Measurements from ENCODE around the gene MMP27. TPM values are rescaled to one million over a fixed set of nuclear protein-coding genes. Genes with fewer than 3 reads are reported as not detected.
"Not testable (repeated sequence)": the region's sequence is repeated elsewhere in the genome, so short reads cannot be mapped to it uniquely, and the experiment has no call there.

The MMP27 gene, protein sequence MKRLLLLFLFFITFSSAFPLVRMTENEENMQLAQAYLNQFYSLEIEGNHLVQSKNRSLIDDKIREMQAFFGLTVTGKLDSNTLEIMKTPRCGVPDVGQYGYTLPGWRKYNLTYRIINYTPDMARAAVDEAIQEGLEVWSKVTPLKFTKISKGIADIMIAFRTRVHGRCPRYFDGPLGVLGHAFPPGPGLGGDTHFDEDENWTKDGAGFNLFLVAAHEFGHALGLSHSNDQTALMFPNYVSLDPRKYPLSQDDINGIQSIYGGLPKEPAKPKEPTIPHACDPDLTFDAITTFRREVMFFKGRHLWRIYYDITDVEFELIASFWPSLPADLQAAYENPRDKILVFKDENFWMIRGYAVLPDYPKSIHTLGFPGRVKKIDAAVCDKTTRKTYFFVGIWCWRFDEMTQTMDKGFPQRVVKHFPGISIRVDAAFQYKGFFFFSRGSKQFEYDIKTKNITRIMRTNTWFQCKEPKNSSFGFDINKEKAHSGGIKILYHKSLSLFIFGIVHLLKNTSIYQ
- total RNA-seq (2012; rRNA removed): under 0.01 TPM in 1 of 2 replicates, not detected in the other

DNA sequence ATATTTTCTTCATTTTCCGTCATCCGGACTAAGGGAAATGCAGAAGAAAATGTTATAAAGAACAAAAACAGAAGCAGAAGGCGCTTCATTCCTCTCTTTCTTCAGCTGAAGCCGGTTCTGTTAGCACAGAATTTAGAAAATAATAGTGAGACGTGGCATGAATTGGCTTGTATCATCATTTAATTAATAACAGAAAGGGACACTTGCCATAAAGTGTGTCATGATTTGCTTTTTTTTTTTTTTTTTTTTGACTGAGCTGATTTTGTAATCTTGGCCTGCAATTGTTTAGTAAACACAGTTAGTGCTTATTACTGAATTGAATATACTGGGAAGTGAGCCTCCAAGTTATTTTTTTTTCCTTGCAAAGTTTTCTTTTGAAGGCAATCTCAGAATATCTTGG lies at the start of gene MMP27:
TSS of gene MMP27 (minus strand) at position 144 of the 400 bp plus-strand sequence. CDS start at position 89, 55 bp downstream.
- Histone ChIP-seq H3K9me3 (replicated peaks; ENCODE audit: low read length) (no peaks in the 10 kb centered on the region), H3K27me3 (ENCODE audit: control insufficient read depth, insufficient read depth, low read length) (peaks cover 34% of the 10 kb centered on the region), H3K4me1 (ENCODE audit: control insufficient read depth, insufficient read depth, low read length) (no peaks in the 10 kb centered on the region), H3K4me3 (ENCODE audit: low read length) (no peak within 1 kb of the TSS), H3K9ac (ENCODE audit: low read depth, low read length) (no peak within 1 kb of the TSS), H3K36me3 (ENCODE audit: insufficient read depth, low read length) (no peaks in the 10 kb centered on the region), H3K4me2 (ENCODE audit: low read length) (no peak within 1 kb of the TSS)

DNA sequence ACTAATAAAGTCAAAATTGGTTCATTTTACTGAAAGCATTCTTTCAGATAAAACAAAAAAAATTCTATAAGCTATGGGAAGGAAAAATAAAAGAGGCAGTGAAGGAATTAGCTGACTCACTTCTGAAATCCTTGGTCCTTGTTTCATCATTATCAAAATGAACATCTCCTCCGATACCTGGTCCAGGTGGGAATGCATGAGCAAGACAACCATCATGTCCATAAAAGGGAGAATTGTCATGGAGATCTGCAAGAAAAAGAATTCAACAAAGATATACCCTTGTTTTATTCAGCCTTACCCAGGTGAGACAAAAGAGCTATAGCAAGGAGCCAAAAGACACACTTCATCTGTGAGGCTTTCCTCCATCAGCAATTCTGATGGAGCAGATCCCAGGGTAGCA lies 47.7 kb upstream of the MMP27 start:
- Histone ChIP-seq H3K4me1 (ENCODE audit: control insufficient read depth, insufficient read depth, low read length) (peaks cover 2% of the 10 kb centered on the region), H3K9ac (ENCODE audit: low read depth, low read length) (no peak overlapping the region), H3K36me3 (ENCODE audit: insufficient read depth, low read length) (no peaks in the 10 kb centered on the region), H3K4me3 (ENCODE audit: low read length) (no peak overlapping the region), H3K9me3 (replicated peaks; ENCODE audit: low read length) (no peaks in the 10 kb centered on the region), H3K4me2 (ENCODE audit: low read length) (no peak overlapping the region), H3K27me3 (ENCODE audit: control insufficient read depth, insufficient read depth, low read length) (peaks cover 80% of the 10 kb centered on the region)

GRCh38 chr11:102751673-102752072 lies 46.1 kb upstream of the MMP27 start:
- Histone ChIP-seq H3K36me3 (ENCODE audit: insufficient read depth, low read length) (no peaks in the 10 kb centered on the region), H3K4me1 (ENCODE audit: control insufficient read depth, insufficient read depth, low read length) (no peaks in the 10 kb centered on the region), H3K27me3 (ENCODE audit: control insufficient read depth, insufficient read depth, low read length) (peaks cover 68% of the 10 kb centered on the region), H3K4me3 (ENCODE audit: low read length) (no peak overlapping the region), H3K4me2 (ENCODE audit: low read length) (no peak overlapping the region), H3K9ac (ENCODE audit: low read depth, low read length) (no peak overlapping the region), H3K9me3 (replicated peaks; ENCODE audit: low read length) (no peaks in the 10 kb centered on the region)

- H3K4me3 ChIP-seq (ENCODE audit: low read length): no peak overlapping the region
- no peaks in the 10 kb centered on the region for H3K9me3 ChIP-seq (replicated peaks; ENCODE audit: low read length)
- no peaks in the 10 kb centered on the region for H3K4me1 ChIP-seq (ENCODE audit: control insufficient read depth, insufficient read depth, low read length)
- H3K9ac ChIP-seq (ENCODE audit: low read depth, low read length): no peak overlapping the region
- H3K36me3 ChIP-seq (ENCODE audit: insufficient read depth, low read length): no peaks in the 10 kb centered on the region
- no peak overlapping the region for H3K4me2 ChIP-seq (ENCODE audit: low read length)
- peaks cover 49% of the 10 kb centered on the region for H3K27me3 ChIP-seq (ENCODE audit: control insufficient read depth, insufficient read depth, low read length)
These were observed 43.6 kb upstream of the MMP27 start for GRCh38 chr11:102749101-102749722.

- H3K4me2 ChIP-seq (ENCODE audit: low read length); H3K4me3 ChIP-seq (ENCODE audit: low read length); H3K36me3 ChIP-seq (ENCODE audit: insufficient read depth, low read length): not testable (repeated sequence)
These were observed 41.4 kb upstream of the MMP27 start for GRCh38 chr11:102746746-102747578.

GRCh38 chr11:102734650-102735049 lies 29.1 kb upstream of the MMP27 start:
- Histone ChIP-seq H3K4me3 (ENCODE audit: low read length) (no peak overlapping the region), H3K4me1 (ENCODE audit: control insufficient read depth, insufficient read depth, low read length) (no peaks in the 10 kb centered on the region), H3K27me3 (ENCODE audit: control insufficient read depth, insufficient read depth, low read length) (peaks cover 37% of the 10 kb centered on the region), H3K9me3 (replicated peaks; ENCODE audit: low read length) (no peaks in the 10 kb centered on the region), H3K9ac (ENCODE audit: low read depth, low read length) (no peak overlapping the region), H3K4me2 (ENCODE audit: low read length) (no peak overlapping the region), H3K36me3 (ENCODE audit: insufficient read depth, low read length) (no peaks in the 10 kb centered on the region)

More at GRCh38 chr11:102746746-102747578, 41.4 kb upstream of the MMP27 start:
- H3K9ac ChIP-seq (ENCODE audit: low read depth, low read length); H3K9me3 ChIP-seq (replicated peaks; ENCODE audit: low read length); H3K4me1 ChIP-seq (ENCODE audit: control insufficient read depth, insufficient read depth, low read length): not testable (repeated sequence)
- H3K27me3 ChIP-seq (ENCODE audit: control insufficient read depth, insufficient read depth, low read length): peaks cover 32% of the 10 kb centered on the region

DNA sequence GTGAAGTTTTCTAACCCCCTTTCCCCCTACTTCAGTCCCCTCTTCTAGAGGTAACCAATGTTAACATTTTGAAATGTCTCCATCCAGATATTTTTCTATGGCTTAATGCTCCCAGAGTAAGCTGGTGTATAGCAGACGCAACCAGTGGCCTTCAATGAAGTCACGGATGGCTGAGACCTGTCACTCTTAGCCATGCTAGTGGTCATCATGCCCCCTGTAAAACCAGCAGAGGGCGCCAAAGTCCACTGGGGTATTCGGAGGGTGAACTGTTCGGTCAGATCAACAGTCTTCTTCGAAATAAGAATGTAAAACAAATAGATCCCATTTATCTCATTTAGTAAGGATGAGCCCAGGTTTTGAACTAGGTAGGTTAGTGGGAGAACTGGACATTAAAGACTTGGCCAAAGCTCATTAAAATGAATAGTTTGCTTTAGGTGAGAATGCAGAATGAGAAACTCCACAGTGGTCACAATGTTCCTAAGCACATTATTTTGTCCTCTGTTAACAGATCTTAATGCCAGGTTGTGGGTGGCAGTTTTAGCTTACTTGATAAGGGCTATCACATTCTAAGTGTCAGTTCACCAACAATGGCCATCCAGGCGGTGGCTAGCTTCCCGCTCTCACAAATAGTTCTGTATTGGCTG lies 27.8 kb upstream of the MMP27 start:
- Histone ChIP-seq H3K9ac (ENCODE audit: low read depth, low read length) (no peak overlapping the region), H3K4me3 (ENCODE audit: low read length) (no peak overlapping the region), H3K36me3 (ENCODE audit: insufficient read depth, low read length) (no peaks in the 10 kb centered on the region), H3K27me3 (ENCODE audit: control insufficient read depth, insufficient read depth, low read length) (peaks cover 37% of the 10 kb centered on the region), H3K4me2 (ENCODE audit: low read length) (no peak overlapping the region), H3K4me1 (ENCODE audit: control insufficient read depth, insufficient read depth, low read length) (peaks cover 2% of the 10 kb centered on the region), H3K9me3 (replicated peaks; ENCODE audit: low read length) (no peaks in the 10 kb centered on the region)

- not testable (repeated sequence) for H3K4me2 ChIP-seq (ENCODE audit: low read length); H3K36me3 ChIP-seq (ENCODE audit: insufficient read depth, low read length); H3K9ac ChIP-seq (ENCODE audit: low read depth, low read length); H3K9me3 ChIP-seq (replicated peaks; ENCODE audit: low read length); H3K4me3 ChIP-seq (ENCODE audit: low read length)
- Histone ChIP-seq H3K27me3 (ENCODE audit: control insufficient read depth, insufficient read depth, low read length) (peaks cover 25% of the 10 kb centered on the region), H3K4me1 (ENCODE audit: control insufficient read depth, insufficient read depth, low read length) (peaks cover 12% of the 10 kb centered on the region)
These were observed 25.4 kb upstream of the MMP27 start for GRCh38 chr11:102730944-102731343.

- Histone ChIP-seq H3K36me3 (ENCODE audit: insufficient read depth, low read length) (no peaks in the 10 kb centered on the region), H3K9ac (ENCODE audit: low read depth, low read length) (no peak overlapping the region), H3K27me3 (ENCODE audit: control insufficient read depth, insufficient read depth, low read length) (peaks cover 21% of the 10 kb centered on the region), H3K4me3 (ENCODE audit: low read length) (no peak overlapping the region), H3K4me1 (ENCODE audit: control insufficient read depth, insufficient read depth, low read length) (peaks cover 12% of the 10 kb centered on the region), H3K4me2 (ENCODE audit: low read length) (no peak overlapping the region), H3K9me3 (replicated peaks; ENCODE audit: low read length) (no peaks in the 10 kb centered on the region)
These were observed 24.6 kb upstream of the MMP27 start for GRCh38 chr11:102729849-102730815.

GRCh38 chr11:102727890-102728289 lies 22.3 kb upstream of the MMP27 start:
- H3K9me3 ChIP-seq (replicated peaks; ENCODE audit: low read length): no peaks in the 10 kb centered on the region
- H3K36me3 ChIP-seq (ENCODE audit: insufficient read depth, low read length): no peaks in the 10 kb centered on the region
- peaks cover 13% of the 10 kb centered on the region for H3K27me3 ChIP-seq (ENCODE audit: control insufficient read depth, insufficient read depth, low read length)
- peaks cover 12% of the 10 kb centered on the region for H3K4me1 ChIP-seq (ENCODE audit: control insufficient read depth, insufficient read depth, low read length)
- no peak overlapping the region for H3K4me3 ChIP-seq (ENCODE audit: low read length)
- peak overlapping the region; percentile 22 for H3K4me2 ChIP-seq (ENCODE audit: low read length)
- no peak overlapping the region for H3K9ac ChIP-seq (ENCODE audit: low read depth, low read length)

Data from skeletal muscle satellite cell (primary cell).